HG02798 (cell line): ENCODE data around the gene BEX2.

Experiments
- ATAC-seq: cut with Tn5 transposase; IDR thresholded peaks from one replicate; pipeline ENCODE4 v1.9.1; 2021; ENCODE audit warnings: mild to moderate bottlenecking; ENCODE audit not compliant: unreplicated experiment, poor library complexity

Gene BEX2

GRCh38 chrX:103275947-103276567 lies 34.7 kb downstream of the BEX2 start:
- ATAC-seq: no peak

- no peak for ATAC-seq
These were observed 36.5 kb downstream of the BEX2 start for GRCh38 chrX:103274284-103274683.
